Measurements from ENCODE around the gene EVA1A. TPM values are rescaled to one million over a fixed set of nuclear protein-coding genes. Genes with fewer than 3 reads are reported as not detected.
A peak's percentile ranks its signal among the peaks of the same experiment; 100 is the strongest.

EVA1A gene
- total and polyA plus RNA-seq, 2 donors (not counting 1 experiment from before 2014, with no cell fraction given), result 22.8 to 31.7 TPM

GRCh38 chr2:75608684-75609333 is 48.1 kb upstream of the EVA1A start:
- Histone ChIP-seq H3K36me3 (ENCODE audit: control insufficient read depth, insufficient read depth, low read length) (no peaks in the 10 kb centered on the region), H3K4me3 (replicated peaks in 1 of 4; ENCODE audit: control extremely low read depth in 1 of 4, insufficient read depth in 1 of 4, low read depth in 3 of 4, low read length in 4 of 4) (peak overlapping the region in 2 of 4 experiments; percentile 32 to 44), H3K79me2 (ENCODE audit: control insufficient read depth, insufficient read depth, low read length) (no peaks in the 10 kb centered on the region), H3K27ac (ENCODE audit: insufficient read depth, low read length) (no peak overlapping the region), H3K27me3 (ENCODE audit: control insufficient read depth, insufficient read depth, low read length) (peaks cover 10% of the 10 kb centered on the region), H3K4me2 (ENCODE audit: extremely low read depth, insufficient read depth, low read length) (peak overlapping the region; percentile 73), H2AFZ (ENCODE audit: low read length) (peak overlapping the region; percentile 67), H3K9me3 (ENCODE audit: control insufficient read depth, insufficient read depth, low read depth, low read length) (no peaks in the 10 kb centered on the region), H4K20me1 (ENCODE audit: control insufficient read depth, extremely low read depth, insufficient read depth, low read length) (no peaks in the 10 kb centered on the region), H3K4me1 (ENCODE audit: control insufficient read depth, extremely low read depth, insufficient read depth, low read length) (peaks cover 17% of the 10 kb centered on the region), H3K9ac (ENCODE audit: insufficient read depth, low read length) (no peak overlapping the region)
- TF ChIP-seq EZH2 (IDR thresholded peaks at IDR 0.05; ENCODE audit: low read length, missing control alignments), result no peak
- TF ChIP-seq, protein P1, sequence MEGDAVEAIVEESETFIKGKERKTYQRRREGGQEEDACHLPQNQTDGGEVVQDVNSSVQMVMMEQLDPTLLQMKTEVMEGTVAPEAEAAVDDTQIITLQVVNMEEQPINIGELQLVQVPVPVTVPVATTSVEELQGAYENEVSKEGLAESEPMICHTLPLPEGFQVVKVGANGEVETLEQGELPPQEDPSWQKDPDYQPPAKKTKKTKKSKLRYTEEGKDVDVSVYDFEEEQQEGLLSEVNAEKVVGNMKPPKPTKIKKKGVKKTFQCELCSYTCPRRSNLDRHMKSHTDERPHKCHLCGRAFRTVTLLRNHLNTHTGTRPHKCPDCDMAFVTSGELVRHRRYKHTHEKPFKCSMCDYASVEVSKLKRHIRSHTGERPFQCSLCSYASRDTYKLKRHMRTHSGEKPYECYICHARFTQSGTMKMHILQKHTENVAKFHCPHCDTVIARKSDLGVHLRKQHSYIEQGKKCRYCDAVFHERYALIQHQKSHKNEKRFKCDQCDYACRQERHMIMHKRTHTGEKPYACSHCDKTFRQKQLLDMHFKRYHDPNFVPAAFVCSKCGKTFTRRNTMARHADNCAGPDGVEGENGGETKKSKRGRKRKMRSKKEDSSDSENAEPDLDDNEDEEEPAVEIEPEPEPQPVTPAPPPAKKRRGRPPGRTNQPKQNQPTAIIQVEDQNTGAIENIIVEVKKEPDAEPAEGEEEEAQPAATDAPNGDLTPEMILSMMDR (conservative IDR thresholded peaks at IDR 0.05 in 1 of 2, IDR thresholded peaks at IDR 0.05 in 1 of 2; ENCODE audit: low read depth in 1 of 2, low read length in 2 of 2), result peak; percentile 95 to 97
- peak; percentile 40 to 51 for DNase-seq (ENCODE audit: low read depth in 2 of 2)

GRCh38 chr2:75607988-75608683 is 47.4 kb upstream of the EVA1A start:
- no peaks in the 10 kb centered on the region for H3K79me2 ChIP-seq (ENCODE audit: control insufficient read depth, insufficient read depth, low read length)
- H3K4me3 ChIP-seq (replicated peaks in 1 of 4; ENCODE audit: control extremely low read depth in 1 of 4, insufficient read depth in 1 of 4, low read depth in 3 of 4, low read length in 4 of 4), result no peak overlapping the region
- no peak overlapping the region for H2AFZ ChIP-seq (ENCODE audit: low read length)
- no peaks in the 10 kb centered on the region for H3K36me3 ChIP-seq (ENCODE audit: control insufficient read depth, insufficient read depth, low read length)
- TF ChIP-seq, protein P1 (conservative IDR thresholded peaks at IDR 0.05 in 1 of 2, IDR thresholded peaks at IDR 0.05 in 1 of 2; ENCODE audit: low read depth in 1 of 2, low read length in 2 of 2), result no peak
- no peak for TF ChIP-seq EZH2 (IDR thresholded peaks at IDR 0.05; ENCODE audit: low read length, missing control alignments)
- H3K9ac ChIP-seq (ENCODE audit: insufficient read depth, low read length), result no peak overlapping the region
- no peak overlapping the region for H3K4me2 ChIP-seq (ENCODE audit: extremely low read depth, insufficient read depth, low read length)
- no peaks in the 10 kb centered on the region for H3K9me3 ChIP-seq (ENCODE audit: control insufficient read depth, insufficient read depth, low read depth, low read length)
- peaks cover 10% of the 10 kb centered on the region for H3K27me3 ChIP-seq (ENCODE audit: control insufficient read depth, insufficient read depth, low read length)
- H4K20me1 ChIP-seq (ENCODE audit: control insufficient read depth, extremely low read depth, insufficient read depth, low read length), result no peaks in the 10 kb centered on the region
- DNase-seq (ENCODE audit: low read depth in 2 of 2), result peak in 1 of 2 donors; percentile 54
- H3K4me1 ChIP-seq (ENCODE audit: control insufficient read depth, extremely low read depth, insufficient read depth, low read length), result peaks cover 21% of the 10 kb centered on the region
- no peak overlapping the region for H3K27ac ChIP-seq (ENCODE audit: insufficient read depth, low read length)

- H3K4me1 ChIP-seq (ENCODE audit: control insufficient read depth, extremely low read depth, insufficient read depth, low read length), result peaks cover 21% of the 10 kb centered on the region
- DNase-seq (ENCODE audit: low read depth in 2 of 2), result no peak
- no peaks in the 10 kb centered on the region for H3K79me2 ChIP-seq (ENCODE audit: control insufficient read depth, insufficient read depth, low read length)
- no peak overlapping the region for H3K4me3 ChIP-seq (replicated peaks in 1 of 4; ENCODE audit: control extremely low read depth in 1 of 4, insufficient read depth in 1 of 4, low read depth in 3 of 4, low read length in 4 of 4)
- no peak overlapping the region for H3K27ac ChIP-seq (ENCODE audit: insufficient read depth, low read length)
- TF ChIP-seq EZH2 (IDR thresholded peaks at IDR 0.05; ENCODE audit: low read length, missing control alignments), result no peak
- H3K9ac ChIP-seq (ENCODE audit: insufficient read depth, low read length), result no peak overlapping the region
- no peak overlapping the region for H2AFZ ChIP-seq (ENCODE audit: low read length)
- no peak overlapping the region for H3K4me2 ChIP-seq (ENCODE audit: extremely low read depth, insufficient read depth, low read length)
- H4K20me1 ChIP-seq (ENCODE audit: control insufficient read depth, extremely low read depth, insufficient read depth, low read length), result no peaks in the 10 kb centered on the region
- peaks cover 9% of the 10 kb centered on the region for H3K27me3 ChIP-seq (ENCODE audit: control insufficient read depth, insufficient read depth, low read length)
- no peaks in the 10 kb centered on the region for H3K9me3 ChIP-seq (ENCODE audit: control insufficient read depth, insufficient read depth, low read depth, low read length)
- H3K36me3 ChIP-seq (ENCODE audit: control insufficient read depth, insufficient read depth, low read length), result no peaks in the 10 kb centered on the region
These were observed 46.7 kb upstream of the EVA1A start for GRCh38 chr2:75607400-75607798.

Data from fibroblast of lung (primary cell).